ENCODE results near the gene TET2.

Gene TET2

DNA sequence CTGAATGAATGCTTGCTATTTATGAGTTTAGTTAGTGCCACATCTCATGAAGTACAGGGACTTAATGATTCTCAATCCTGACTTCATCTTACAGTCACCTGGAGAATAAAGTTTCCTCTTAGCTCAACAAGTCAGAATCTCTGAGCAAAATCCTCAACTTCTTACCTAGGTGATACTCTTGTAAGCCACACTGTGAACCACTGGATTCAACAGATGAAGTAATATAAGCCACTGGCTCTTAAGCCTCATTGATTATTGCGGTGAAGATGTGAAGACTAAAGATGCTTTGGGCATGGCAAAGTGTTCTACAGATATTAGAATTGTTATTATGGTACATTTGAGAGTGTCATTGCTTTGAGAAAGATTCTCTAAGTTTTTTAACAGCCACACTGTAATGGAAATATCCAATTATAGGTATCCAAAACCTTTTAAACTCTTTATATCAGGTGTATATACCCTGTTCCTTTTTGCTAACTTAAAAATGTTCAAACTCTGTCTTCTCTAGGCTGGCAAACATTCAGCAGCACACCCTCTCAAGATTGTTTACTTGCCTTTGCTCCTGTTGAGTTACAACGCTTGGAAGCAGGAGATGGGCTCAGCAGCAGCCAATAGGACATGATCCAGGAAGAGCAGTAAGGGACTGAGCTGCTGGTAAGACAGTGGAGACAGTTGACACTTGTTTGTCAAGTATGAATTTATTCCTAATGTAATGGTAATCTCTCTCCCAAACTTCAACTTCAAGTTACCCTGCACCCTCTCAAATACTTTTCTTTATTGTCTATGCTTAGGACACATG, 43.4 kb downstream of the TET2 start:
- H3K4me1 ChIP-seq (ENCODE audit: control insufficient read depth, insufficient read depth, low read length), result no peaks in the 10 kb centered on the region
- no peaks in the 10 kb centered on the region for H3K36me3 ChIP-seq (ENCODE audit: control insufficient read depth, insufficient read depth, low read length)
- no peaks in the 10 kb centered on the region for H3K27me3 ChIP-seq (ENCODE audit: control insufficient read depth, insufficient read depth, low read length)
- H3K9ac ChIP-seq (ENCODE audit: low read depth, low read length), result no peak overlapping the region
- no peak overlapping the region for H3K4me3 ChIP-seq (ENCODE audit: low read depth, low read length)
- H3K9me3 ChIP-seq (ENCODE audit: control insufficient read depth, insufficient read depth, low read length), result no peaks in the 10 kb centered on the region

DNA sequence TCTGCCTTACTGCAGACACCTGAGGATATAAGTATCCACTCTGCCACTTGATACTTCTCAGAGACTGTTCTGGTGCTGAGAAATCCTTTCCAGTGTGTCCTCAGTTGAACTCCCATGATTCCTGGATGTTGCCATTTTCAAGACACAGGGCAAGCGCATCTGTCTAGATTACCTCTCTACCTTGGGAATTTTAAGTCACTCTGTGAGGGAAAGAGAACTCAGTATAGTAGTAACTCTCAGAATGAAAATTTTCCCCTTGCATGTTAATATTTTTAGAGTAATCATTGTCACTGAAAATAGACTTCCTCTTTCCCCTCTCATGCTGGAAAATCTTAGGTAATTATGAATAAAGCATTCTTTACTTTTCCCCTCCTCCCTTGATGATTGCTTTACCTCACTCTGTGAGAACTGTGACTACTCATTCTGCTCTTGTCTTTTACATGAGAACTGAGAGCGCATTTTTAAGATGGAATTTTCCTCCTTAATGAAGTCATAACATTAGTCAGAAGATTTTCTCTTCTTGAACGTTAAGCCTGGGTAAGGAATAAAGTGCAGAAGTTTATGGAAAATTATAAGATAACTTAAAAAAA, 45.0 kb downstream of the TET2 start:
- no peaks in the 10 kb centered on the region for H3K36me3 ChIP-seq (ENCODE audit: control insufficient read depth, insufficient read depth, low read length)
- no peak overlapping the region for H3K4me3 ChIP-seq (ENCODE audit: low read depth, low read length)
- H3K27me3 ChIP-seq (ENCODE audit: control insufficient read depth, insufficient read depth, low read length), result no peaks in the 10 kb centered on the region
- no peaks in the 10 kb centered on the region for H3K4me1 ChIP-seq (ENCODE audit: control insufficient read depth, insufficient read depth, low read length)
- H3K9me3 ChIP-seq (ENCODE audit: control insufficient read depth, insufficient read depth, low read length), result no peaks in the 10 kb centered on the region
- no peak overlapping the region for H3K9ac ChIP-seq (ENCODE audit: low read depth, low read length)

DNA sequence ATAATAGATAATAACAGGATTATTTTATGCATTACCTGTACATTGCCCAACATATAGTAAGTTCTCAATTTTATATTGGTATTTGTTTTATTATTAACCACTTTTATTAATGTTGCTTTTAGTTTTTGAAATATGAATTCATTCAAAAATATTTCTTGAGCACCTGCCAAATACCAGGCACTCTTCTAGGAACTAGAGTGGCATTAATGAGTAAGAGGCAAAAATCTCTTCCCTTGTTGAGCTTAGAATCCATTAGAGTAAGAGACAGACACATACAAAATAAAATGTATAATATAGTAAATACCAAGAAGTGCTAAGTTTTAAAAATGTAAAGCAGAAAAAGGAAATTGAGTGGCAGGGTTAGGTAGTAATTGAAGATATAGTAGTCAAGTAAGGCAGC, 45.8 kb downstream of the TET2 start:
- Histone ChIP-seq H3K27me3 (ENCODE audit: control insufficient read depth, insufficient read depth, low read length) (no peaks in the 10 kb centered on the region), H3K36me3 (ENCODE audit: control insufficient read depth, insufficient read depth, low read length) (no peaks in the 10 kb centered on the region), H3K4me1 (ENCODE audit: control insufficient read depth, insufficient read depth, low read length) (no peaks in the 10 kb centered on the region), H3K9me3 (ENCODE audit: control insufficient read depth, insufficient read depth, low read length) (no peaks in the 10 kb centered on the region), H3K9ac (ENCODE audit: low read depth, low read length) (no peak overlapping the region), H3K4me3 (ENCODE audit: low read depth, low read length) (no peak overlapping the region)

DNA sequence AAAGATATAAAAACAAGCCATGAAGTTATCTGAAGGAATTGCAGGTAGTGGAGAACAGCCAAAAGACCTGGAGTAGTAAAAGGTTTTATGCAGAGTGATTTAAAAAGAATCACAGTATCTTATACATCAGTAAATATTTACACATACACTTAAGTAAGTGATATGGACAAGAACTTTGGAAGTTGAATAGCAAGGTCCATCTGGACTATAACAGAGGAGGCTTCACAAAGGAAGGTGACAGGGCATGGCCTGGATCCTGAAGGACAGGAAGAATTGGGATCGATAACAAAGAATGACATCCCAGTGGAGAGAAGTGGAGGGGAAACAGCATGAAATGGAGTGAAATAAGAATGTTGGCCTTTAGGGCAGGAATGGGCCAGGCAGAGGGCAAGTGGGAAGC, 46.2 kb downstream of the TET2 start:
- Histone ChIP-seq H3K36me3 (ENCODE audit: control insufficient read depth, insufficient read depth, low read length) (no peaks in the 10 kb centered on the region), H3K4me3 (ENCODE audit: low read depth, low read length) (no peak overlapping the region), H3K27me3 (ENCODE audit: control insufficient read depth, insufficient read depth, low read length) (no peaks in the 10 kb centered on the region), H3K9me3 (ENCODE audit: control insufficient read depth, insufficient read depth, low read length) (no peaks in the 10 kb centered on the region), H3K4me1 (ENCODE audit: control insufficient read depth, insufficient read depth, low read length) (no peaks in the 10 kb centered on the region), H3K9ac (ENCODE audit: low read depth, low read length) (no peak overlapping the region)

DNA sequence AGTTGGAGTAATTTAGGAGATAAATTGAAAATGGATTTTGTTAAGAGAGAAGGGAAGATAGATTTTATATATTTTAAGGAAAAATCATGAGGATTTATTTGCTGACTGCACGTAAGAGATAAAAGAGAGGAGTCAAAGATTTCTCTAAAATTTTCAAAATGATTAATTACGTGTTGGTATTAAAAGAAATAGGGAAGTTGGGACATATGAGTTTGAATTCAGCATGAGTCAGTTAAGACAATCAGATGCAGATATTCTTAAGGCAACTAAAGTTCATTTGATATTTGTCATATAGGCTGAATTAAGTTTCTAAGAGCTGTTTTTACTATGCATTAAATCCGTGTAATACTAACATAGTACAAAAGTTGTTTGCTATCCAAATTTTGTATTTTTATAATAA, 46.9 kb downstream of the TET2 start:
- Histone ChIP-seq H3K4me1 (ENCODE audit: control insufficient read depth, insufficient read depth, low read length) (no peaks in the 10 kb centered on the region), H3K9ac (ENCODE audit: low read depth, low read length) (no peak overlapping the region), H3K9me3 (ENCODE audit: control insufficient read depth, insufficient read depth, low read length) (no peaks in the 10 kb centered on the region), H3K4me3 (ENCODE audit: low read depth, low read length) (no peak overlapping the region), H3K36me3 (ENCODE audit: control insufficient read depth, insufficient read depth, low read length) (no peaks in the 10 kb centered on the region), H3K27me3 (ENCODE audit: control insufficient read depth, insufficient read depth, low read length) (no peaks in the 10 kb centered on the region)

DNA sequence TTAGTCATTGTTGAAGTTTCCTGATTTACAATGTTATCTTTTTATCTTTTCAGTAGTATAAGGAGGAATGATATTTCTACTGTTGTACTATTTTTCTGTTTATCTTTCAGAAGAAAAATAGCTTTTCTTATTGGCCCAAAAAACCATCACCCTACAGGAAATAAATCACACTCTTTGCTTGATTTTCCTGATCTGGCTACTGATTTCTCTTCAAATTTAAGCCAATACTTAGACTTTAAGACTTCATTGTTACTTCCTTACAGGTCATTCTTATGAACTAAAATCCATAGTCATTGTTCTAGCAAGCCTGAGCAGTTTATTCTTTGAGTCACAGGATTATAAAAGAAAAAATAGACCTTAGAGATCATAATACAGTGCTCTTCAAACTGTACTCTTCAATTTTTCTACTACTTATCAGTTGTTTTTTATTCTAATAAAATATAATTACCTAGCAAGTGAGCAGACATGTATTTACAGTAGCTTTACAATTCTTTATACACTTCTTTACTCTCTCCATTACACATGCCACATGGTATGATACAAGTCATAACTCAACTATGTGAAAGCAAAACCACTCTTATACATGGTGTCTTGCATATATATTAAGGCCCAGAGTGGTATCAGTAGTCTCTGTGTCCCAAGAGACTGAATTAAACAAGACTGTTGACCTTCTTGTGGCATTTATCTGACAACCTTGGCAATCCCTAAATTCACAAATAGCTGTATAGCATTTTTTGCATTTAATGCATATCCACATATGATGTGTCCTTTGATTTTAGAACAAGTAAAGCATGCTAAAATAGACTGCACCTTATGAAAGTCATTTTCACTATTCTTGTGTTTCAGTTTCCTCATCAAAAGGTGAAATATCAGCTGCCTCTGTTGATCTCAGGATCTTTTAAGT, 47.9 kb downstream of the TET2 start:
- Histone ChIP-seq H3K27me3 (ENCODE audit: control insufficient read depth, insufficient read depth, low read length) (no peaks in the 10 kb centered on the region), H3K36me3 (ENCODE audit: control insufficient read depth, insufficient read depth, low read length) (no peaks in the 10 kb centered on the region), H3K4me1 (ENCODE audit: control insufficient read depth, insufficient read depth, low read length) (no peaks in the 10 kb centered on the region), H3K9me3 (ENCODE audit: control insufficient read depth, insufficient read depth, low read length) (no peaks in the 10 kb centered on the region), H3K4me3 (ENCODE audit: low read depth, low read length) (no peak overlapping the region), H3K9ac (ENCODE audit: low read depth, low read length) (no peak overlapping the region)

DNA sequence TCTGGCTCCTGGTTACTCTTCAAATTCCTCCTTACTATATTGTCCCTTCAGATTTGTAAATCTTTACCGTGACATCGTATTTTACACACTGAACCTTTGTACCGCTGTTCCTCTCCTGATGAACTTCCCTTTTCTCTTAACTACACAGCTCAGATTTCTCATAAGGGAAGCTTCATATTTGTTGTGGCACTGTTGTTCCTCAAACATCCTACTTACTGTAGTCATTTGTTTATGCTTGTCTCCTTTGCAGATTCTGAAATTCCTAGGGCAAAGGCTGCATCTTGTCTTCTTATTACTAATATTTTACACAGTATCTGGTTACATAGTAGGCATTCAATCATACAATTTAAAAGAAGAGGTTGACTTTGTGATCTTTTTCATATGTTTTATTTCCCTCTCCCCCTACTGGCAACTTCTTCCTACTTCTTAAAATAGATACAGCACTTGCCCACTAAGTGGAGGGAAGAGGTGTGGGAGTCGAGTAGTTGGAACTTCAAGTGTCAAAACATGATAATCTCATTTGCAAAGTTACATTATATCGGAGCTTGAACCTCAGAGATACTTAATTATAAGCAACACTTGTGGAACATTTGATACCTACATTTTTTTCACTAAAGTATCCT, 50.0 kb downstream of the TET2 start:
- no peaks in the 10 kb centered on the region for H3K9me3 ChIP-seq (ENCODE audit: control insufficient read depth, insufficient read depth, low read length)
- H3K27me3 ChIP-seq (ENCODE audit: control insufficient read depth, insufficient read depth, low read length), result no peaks in the 10 kb centered on the region
- no peak overlapping the region for H3K4me3 ChIP-seq (ENCODE audit: low read depth, low read length)
- no peaks in the 10 kb centered on the region for H3K36me3 ChIP-seq (ENCODE audit: control insufficient read depth, insufficient read depth, low read length)
- H3K4me1 ChIP-seq (ENCODE audit: control insufficient read depth, insufficient read depth, low read length), result no peaks in the 10 kb centered on the region
- no peak overlapping the region for H3K9ac ChIP-seq (ENCODE audit: low read depth, low read length)

DNA sequence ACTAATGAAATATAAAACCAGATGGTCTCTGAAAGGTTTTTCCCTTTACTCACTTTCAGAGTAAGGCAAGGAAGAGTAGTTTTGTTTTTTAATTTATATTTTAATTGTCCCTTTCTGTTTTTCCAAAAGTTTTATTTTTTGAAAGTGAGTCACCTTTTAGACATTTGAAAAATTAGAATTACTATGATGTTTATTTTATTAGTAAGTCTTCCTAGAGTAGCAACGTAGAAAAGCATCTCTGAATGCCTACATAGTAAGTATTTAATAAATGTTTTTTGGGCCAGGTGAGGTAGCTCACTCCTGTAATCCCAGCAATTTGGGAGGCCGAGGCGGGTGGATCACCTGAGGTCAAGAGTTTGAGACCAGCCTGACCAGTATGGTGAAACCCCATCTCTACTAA, 51.1 kb downstream of the TET2 start:
- Histone ChIP-seq H3K4me3 (ENCODE audit: low read depth, low read length) (no peak overlapping the region), H3K9ac (ENCODE audit: low read depth, low read length) (no peak overlapping the region), H3K27me3 (ENCODE audit: control insufficient read depth, insufficient read depth, low read length) (no peaks in the 10 kb centered on the region), H3K9me3 (ENCODE audit: control insufficient read depth, insufficient read depth, low read length) (no peaks in the 10 kb centered on the region), H3K36me3 (ENCODE audit: control insufficient read depth, insufficient read depth, low read length) (no peaks in the 10 kb centered on the region), H3K4me1 (ENCODE audit: control insufficient read depth, insufficient read depth, low read length) (no peaks in the 10 kb centered on the region)

DNA sequence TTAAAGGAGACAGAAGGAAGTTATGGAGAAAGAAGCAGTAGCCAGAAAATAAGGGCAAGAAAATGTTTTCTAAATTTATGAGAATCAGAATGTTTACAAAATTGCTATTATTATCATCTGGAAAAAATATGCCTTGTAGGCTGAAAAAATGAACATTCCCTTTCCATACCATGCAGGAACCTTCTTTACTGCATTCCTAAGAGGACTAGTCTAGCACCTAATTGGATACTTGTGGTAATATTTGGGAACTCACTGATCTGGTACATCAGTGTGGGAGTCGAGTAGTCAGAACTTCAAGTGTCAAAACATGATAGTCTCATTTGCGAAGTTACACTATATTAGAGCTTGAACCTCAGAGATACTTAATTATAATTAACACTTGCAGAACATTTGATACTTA, 51.9 kb downstream of the TET2 start:
- H3K9me3 ChIP-seq (ENCODE audit: control insufficient read depth, insufficient read depth, low read length), result no peaks in the 10 kb centered on the region
- H3K4me3 ChIP-seq (ENCODE audit: low read depth, low read length), result no peak overlapping the region
- no peaks in the 10 kb centered on the region for H3K27me3 ChIP-seq (ENCODE audit: control insufficient read depth, insufficient read depth, low read length)
- H3K9ac ChIP-seq (ENCODE audit: low read depth, low read length), result no peak overlapping the region
- no peaks in the 10 kb centered on the region for H3K36me3 ChIP-seq (ENCODE audit: control insufficient read depth, insufficient read depth, low read length)
- H3K4me1 ChIP-seq (ENCODE audit: control insufficient read depth, insufficient read depth, low read length), result no peaks in the 10 kb centered on the region

DNA sequence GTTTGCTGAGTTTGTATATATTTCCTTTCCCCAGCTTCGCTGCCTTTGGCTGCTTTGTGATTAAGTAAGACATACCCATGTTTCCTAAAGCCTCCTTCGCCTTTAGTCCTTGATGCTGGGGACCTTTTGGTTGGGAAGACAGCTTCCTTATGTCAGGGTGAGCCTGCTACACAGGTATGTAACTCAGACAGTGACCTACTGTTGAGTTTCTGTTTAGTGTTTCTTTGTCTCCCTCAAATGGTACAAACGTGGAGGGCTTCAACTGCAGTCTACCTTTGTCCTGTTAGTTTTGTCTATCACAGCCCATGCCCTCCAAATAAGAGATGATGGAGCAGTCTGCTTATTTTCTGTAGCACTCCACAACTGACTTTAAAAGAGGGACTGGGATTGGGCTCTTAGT, 59.5 kb downstream of the TET2 start:
- H3K27me3 ChIP-seq (ENCODE audit: control insufficient read depth, insufficient read depth, low read length), result no peaks in the 10 kb centered on the region
- peaks cover 7% of the 10 kb centered on the region for H3K4me1 ChIP-seq (ENCODE audit: control insufficient read depth, insufficient read depth, low read length)
- H3K4me3 ChIP-seq (ENCODE audit: low read depth, low read length), result no peak overlapping the region
- H3K9me3 ChIP-seq (ENCODE audit: control insufficient read depth, insufficient read depth, low read length), result no peaks in the 10 kb centered on the region
- H3K9ac ChIP-seq (ENCODE audit: low read depth, low read length), result no peak overlapping the region
- H3K36me3 ChIP-seq (ENCODE audit: control insufficient read depth, insufficient read depth, low read length), result no peaks in the 10 kb centered on the region

DNA sequence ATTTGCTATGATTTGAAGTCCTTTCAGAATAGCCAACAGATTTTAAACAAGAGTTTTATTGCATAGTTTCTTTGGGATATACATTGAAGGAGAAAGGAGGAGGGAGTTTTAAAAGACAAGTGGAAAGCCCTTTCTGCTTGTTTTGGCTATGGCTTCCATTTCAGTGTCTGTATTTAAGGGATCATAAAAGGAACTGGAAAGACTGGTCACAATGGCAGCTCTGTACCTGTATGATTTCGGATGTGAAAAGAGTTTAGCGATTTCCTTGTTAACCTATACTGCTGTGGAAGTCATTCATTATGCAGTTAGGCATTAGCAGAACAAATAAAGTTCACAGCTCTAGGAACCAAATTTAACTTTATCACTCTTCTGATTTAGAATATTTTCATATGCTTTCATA, 60.7 kb downstream of the TET2 start:
- Histone ChIP-seq H3K4me3 (ENCODE audit: low read depth, low read length) (no peak overlapping the region), H3K9me3 (ENCODE audit: control insufficient read depth, insufficient read depth, low read length) (no peaks in the 10 kb centered on the region)

More for the DNA sequence above, 60.7 kb downstream of the TET2 start:
- H3K4me1 ChIP-seq (ENCODE audit: control insufficient read depth, insufficient read depth, low read length), result peaks cover 7% of the 10 kb centered on the region
- H3K36me3 ChIP-seq (ENCODE audit: control insufficient read depth, insufficient read depth, low read length), result no peaks in the 10 kb centered on the region
- H3K27me3 ChIP-seq (ENCODE audit: control insufficient read depth, insufficient read depth, low read length), result no peaks in the 10 kb centered on the region
- H3K9ac ChIP-seq (ENCODE audit: low read depth, low read length), result no peak overlapping the region
